SK-N-SH (cell line): ENCODE results near the gene ANKRD11.

Source experiments
- CHD2 ChIP-seq: fragments of 150-350 bp; IDR thresholded peaks from 2 replicates; pipeline ENCODE4 v1.6.1; 2018; ENCODE audit warnings: low read length; ENCODE audit not compliant: partially characterized antibody
- CTCF ChIP-seq: fragments of 200-600 bp; sonication (generic); IDR thresholded peaks from 2 replicates; pipeline ENCODE4 v1.6.1; 2017; ENCODE audit warnings: antibody characterized with exemption, mild to moderate bottlenecking, moderate library complexity
- EZH2phosphoT487 ChIP-seq: fragments of 200-600 bp; sonication (generic); IDR thresholded peaks from 2 replicates; pipeline ENCODE4 v1.6.1; 2017; ENCODE audit warnings: low read depth, mixed run types, mild to moderate bottlenecking, antibody characterized with exemption, moderate library complexity, borderline replicate concordance
- FOXJ3 ChIP-seq: sonication (generic); formaldehyde crosslinking; IDR thresholded peaks from 2 replicates; pipeline ENCODE4 v1.5.1; 2020; ENCODE audit warnings: mild to moderate bottlenecking, missing genetic modification reagents
- NRF1 ChIP-seq: IDR thresholded peaks from 2 replicates; pipeline ENCODE4 v1.6.1; 2012; ENCODE audit warnings: low read depth, mild to moderate bottlenecking, low read length
- SIN3A ChIP-seq: IDR thresholded peaks from 2 replicates; pipeline ENCODE4 v1.6.1; 2012; ENCODE audit warnings: low read depth, mild to moderate bottlenecking, low read length, moderate library complexity, borderline replicate concordance
- SMC3 ChIP-seq: IDR thresholded peaks from 2 replicates; pipeline ENCODE4 v1.6.1; 2012; ENCODE audit warnings: low read depth, low read length, improper control_type of control experiment

GRCh38 chr16:89275284-89275584 is 215.1 kb downstream of the ANKRD11 start:
- TF ChIP-seq SIN3A: no peak
- no peak for TF ChIP-seq CTCF
- TF ChIP-seq NRF1: no peak
- no peak for TF ChIP-seq SMC3
- no peak for TF ChIP-seq EZH2phosphoT487
- TF ChIP-seq CHD2: no peak
- no peak for TF ChIP-seq FOXJ3
